ENCODE results near the gene PTPN7.

DNA sequence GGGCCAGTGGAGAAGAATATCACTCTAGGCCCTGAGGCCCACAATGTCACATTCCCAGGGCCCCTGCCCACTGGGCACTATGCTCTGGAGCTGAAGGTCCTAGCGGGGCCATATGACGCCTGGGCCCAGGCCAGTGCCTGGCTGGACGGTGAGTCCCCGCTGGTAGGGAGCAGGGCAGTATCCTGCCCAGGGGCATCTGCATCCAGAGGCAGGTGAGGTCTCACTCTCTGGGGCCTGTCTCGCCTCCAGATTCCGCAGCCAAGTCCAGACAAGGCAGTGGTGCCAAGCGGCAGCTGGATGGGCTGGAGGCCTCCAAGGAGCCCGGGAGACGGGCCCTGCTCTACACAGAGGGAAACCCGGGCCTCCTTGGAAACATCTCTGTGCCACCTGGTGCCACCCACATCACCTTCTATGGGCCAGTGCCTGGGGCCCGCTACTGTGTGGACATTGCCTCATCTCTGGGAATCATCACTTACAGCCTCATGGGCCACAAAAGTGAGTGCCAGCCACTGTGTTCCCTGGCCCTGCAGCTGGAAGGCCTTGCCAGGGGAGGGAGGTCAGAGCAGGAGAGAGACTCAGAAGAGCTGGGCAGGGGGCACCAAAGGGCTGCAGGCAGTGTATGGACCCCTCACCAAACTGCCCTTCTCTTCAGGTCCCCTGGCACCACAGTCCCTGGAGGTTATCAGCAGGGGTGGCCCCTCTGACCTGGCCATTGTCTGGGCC, 11.1 kb upstream of the PTPN7 start:
- TF ChIP-seq SAP130 (CRISPR knock-in tag; IDR thresholded peaks at IDR 0.05; ENCODE audit: low read depth) = no peak
- no peak for TF ChIP-seq JUNB (CRISPR knock-in tag; IDR thresholded peaks at IDR 0.05; ENCODE audit: borderline replicate concordance)
- TF ChIP-seq, protein P1, sequence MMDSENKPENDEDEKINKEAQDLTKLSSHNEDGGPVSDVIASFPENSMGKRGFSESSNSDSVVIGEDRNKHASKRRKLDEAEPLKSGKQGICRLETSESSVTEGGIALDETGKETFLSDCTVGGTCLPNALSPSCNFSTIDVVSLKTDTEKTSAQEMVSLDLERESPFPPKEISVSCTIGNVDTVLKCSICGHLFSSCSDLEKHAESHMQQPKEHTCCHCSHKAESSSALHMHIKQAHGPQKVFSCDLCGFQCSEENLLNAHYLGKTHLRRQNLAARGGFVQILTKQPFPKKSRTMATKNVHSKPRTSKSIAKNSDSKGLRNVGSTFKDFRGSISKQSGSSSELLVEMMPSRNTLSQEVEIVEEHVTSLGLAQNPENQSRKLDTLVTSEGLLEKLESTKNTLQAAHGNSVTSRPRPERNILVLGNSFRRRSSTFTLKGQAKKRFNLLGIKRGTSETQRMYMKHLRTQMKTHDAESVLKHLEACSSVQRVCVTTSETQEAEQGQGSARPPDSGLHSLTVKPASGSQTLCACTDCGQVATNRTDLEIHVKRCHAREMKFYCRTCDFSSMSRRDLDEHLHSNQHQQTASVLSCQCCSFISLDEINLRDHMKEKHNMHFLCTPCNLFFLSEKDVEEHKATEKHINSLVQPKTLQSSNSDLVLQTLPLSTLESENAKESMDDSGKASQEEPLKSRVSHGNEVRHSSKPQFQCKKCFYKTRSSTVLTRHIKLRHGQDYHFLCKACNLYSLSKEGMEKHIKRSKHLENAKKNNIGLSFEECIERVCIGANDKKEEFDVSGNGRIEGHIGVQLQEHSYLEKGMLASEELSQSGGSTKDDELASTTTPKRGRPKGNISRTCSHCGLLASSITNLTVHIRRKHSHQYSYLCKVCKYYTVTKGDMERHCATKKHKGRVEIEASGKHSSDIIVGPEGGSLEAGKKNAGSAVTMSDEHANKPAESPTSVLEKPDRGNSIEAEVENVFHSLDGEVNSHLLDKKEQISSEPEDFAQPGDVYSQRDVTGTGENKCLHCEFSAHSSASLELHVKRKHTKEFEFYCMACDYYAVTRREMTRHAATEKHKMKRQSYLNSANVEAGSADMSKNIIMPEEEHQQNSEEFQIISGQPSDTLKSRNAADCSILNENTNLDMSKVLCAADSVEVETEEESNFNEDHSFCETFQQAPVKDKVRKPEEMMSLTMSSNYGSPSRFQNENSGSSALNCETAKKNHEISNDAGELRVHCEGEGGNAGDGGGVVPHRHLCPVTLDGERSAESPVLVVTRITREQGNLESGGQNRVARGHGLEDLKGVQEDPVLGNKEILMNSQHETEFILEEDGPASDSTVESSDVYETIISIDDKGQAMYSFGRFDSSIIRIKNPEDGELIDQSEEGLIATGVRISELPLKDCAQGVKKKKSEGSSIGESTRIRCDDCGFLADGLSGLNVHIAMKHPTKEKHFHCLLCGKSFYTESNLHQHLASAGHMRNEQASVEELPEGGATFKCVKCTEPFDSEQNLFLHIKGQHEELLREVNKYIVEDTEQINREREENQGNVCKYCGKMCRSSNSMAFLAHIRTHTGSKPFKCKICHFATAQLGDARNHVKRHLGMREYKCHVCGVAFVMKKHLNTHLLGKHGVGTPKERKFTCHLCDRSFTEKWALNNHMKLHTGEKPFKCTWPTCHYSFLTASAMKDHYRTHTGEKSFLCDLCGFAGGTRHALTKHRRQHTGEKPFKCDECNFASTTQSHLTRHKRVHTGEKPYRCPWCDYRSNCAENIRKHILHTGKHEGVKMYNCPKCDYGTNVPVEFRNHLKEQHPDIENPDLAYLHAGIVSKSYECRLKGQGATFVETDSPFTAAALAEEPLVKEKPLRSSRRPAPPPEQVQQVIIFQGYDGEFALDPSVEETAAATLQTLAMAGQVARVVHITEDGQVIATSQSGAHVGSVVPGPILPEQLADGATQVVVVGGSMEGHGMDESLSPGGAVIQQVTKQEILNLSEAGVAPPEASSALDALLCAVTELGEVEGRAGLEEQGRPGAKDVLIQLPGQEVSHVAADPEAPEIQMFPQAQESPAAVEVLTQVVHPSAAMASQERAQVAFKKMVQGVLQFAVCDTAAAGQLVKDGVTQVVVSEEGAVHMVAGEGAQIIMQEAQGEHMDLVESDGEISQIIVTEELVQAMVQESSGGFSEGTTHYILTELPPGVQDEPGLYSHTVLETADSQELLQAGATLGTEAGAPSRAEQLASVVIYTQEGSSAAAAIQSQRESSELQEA (CRISPR knock-in tag; IDR thresholded peaks at IDR 0.05; ENCODE audit: not compliant biosample characterization) = no peak
- no peak for TF ChIP-seq POLR2AphosphoS5 (IDR thresholded peaks at IDR 0.05; ENCODE audit: low read depth, low read length)
